HG02588 (cell line): ENCODE data around the gene P2RX6.
"Not testable (repeated sequence)": the region's sequence is repeated elsewhere in the genome, so short reads cannot be mapped to it uniquely, and the experiment has no call there.

Experiments
- ATAC-seq: cut with Tn5 transposase; IDR thresholded peaks from one replicate; pipeline ENCODE4 v1.9.1; 2021; ENCODE audit warnings: mild to moderate bottlenecking, moderate library complexity; ENCODE audit not compliant: unreplicated experiment

P2RX6 gene

GRCh38 chr22:21071796-21072195, 56.8 kb downstream of the P2RX6 start:
- not testable (repeated sequence) for ATAC-seq

GRCh38 chr22:21073023-21073422, 58.1 kb downstream of the P2RX6 start:
- no peak for ATAC-seq

GRCh38 chr22:21073482-21073881, 58.5 kb downstream of the P2RX6 start:
- no peak for ATAC-seq

- no peak for ATAC-seq
These were observed 59.2 kb downstream of the P2RX6 start for GRCh38 chr22:21074102-21074715.

DNA sequence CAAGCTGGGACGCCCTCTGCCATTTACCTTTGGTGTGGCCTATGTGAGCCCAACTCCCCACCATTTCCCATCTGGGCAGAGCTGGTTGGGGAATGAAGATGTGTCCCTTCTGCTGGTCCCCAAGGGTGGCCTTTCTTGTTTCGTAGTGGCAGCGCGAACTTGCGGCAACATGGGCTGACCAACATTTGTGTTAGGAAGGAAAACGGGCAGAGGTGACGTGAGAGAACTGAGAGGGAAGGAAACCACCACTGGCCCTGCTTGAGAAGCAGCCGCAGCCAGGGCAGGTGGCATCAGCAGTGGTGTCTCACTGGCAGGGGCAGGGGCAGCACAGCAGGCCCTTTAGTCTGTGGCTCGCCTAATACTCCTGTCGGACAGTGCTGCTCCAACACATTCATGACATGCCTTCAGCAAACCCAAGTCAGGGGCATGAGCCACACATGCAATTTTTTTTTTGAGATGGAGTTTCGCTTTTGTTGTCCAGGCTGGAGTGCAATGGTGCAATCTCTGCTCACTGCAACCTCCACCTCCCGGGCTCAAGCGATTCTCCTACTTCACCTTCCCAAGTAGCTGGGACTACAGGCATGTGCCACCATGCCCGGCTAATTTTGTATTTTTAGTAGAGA, 60.7 kb downstream of the P2RX6 start:
- ATAC-seq = no peak

- no peak for ATAC-seq
These were observed 62.1 kb downstream of the P2RX6 start for GRCh38 chr22:21076912-21077625.
